EL (cell line): Measurements from ENCODE around the gene EXOC7.
"Not testable (repeated sequence)": the region's sequence is repeated elsewhere in the genome, so short reads cannot be mapped to it uniquely, and the experiment has no call there.

Experiments
- DNase-seq: peaks from one replicate; pipeline ENCODE4 v3.0.0-alpha.2; 2016

The EXOC7 gene

DNA sequence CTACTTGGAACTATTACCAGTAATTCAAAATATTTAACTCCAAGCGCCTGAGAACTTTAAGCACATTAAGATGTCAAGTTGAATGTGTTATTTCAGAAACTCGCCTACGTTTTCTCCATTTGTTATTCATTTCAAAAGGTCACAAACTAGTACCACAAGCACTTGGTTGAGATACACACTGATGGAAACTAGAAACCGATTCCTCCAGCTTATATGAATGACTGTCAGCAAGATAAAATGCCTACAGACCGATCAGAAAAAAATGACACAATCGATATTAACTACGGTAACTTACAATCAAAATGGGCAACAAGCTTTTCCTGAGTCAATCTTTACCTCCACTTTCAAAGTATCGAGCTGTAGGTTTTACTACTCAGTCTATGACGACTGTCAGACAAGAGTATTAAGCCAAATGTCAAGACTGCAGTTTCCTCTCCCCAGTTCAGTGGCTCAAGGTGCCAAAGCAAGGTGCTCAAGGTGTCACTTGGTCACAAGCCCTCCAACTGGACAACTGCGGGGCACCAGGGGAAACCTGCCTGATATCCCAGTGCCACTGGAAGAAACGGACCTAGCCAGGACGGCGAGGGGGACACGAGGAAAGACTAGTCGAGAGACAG lies 31.9 kb downstream of the EXOC7 start:
- no peak for DNase-seq

DNA sequence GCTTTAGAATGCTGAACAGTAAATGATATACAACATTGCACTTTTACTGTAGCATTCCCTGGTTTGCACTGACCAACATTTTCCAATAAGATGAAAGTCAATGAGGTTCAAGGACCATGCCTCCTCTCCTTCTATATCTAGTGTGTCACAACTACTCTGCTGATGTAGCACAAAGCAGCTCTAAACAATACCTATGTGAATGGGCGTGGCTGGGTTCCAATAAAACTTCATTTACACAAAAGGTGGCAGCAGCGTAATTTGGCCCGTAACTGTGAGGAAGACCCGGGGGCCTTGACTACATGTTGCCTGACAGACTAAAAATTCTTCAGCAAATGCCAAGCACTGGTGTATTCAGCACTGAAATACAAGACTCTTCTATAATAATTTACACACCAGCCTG lies 37.8 kb downstream of the EXOC7 start:
- no peak for DNase-seq

DNA sequence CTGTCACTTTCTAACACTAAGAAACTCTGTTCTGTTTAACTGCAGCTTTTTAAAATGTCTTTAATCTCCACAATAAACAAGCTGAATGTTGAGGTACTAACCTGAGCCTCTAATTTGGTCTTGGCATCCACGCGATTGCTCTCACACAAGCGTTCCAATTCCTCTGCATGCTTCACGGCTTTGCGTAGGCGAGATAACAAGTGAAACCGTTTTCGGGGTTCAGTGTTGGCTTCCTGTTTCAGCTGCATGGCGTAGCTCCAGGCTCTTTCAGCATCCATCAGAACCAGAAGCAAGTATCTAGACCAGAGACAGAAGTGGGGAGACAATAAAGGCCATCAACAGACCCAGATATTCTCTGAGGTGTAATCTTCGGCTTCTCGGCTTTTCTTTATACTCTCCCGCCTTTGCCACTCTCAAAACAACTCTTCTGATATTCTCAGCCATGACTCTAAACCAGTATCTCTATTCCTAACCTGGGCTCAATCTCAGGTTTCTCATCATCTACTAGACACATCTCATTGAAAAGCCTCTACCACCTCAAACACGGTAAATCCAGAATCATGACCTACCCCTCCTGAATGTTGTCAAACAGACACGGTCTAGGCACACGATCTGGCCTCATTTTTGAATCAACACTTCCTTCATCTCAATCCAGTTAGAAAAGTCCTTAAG lies 39.6 kb downstream of the EXOC7 start:
- no peak for DNase-seq

DNA sequence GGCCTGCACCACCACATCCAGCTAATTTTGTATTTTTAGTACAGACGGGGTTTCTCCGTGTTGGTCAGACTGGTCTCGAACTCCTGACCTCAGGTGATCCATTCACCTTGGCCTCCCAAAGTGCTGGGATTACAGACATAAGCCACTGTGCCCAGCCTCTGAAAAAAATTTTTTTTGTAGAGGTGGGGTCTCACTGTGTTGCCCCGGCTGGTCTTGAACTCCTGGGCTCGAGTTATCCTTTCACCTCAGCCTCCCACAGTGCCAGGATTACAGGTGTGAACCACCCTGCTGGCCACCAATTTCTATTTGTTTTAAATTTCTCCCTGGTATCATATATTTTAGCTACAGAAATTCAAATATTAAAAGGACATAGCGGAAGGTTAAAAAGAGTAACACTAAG lies 45.3 kb downstream of the EXOC7 start:
- not testable (repeated sequence) for DNase-seq

DNA sequence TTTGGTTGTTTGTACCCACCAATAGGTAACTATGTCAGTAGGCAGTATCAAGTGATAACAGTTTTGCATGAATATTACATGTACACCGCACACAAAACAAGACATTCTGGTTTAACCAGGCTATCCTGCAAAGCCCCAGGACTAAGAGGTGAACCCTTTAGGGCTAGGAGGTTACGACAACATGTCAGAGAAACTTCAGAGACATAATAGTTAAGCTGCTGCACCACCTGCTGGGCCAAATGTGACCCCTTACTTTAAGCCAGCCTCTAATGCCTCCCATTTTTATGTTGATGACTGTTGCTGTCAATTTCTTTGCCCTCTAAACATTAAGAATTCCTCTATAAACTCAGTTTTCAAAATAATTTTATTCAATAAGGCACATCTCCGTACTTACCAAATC lies 46.7 kb downstream of the EXOC7 start:
- no peak for DNase-seq

DNA sequence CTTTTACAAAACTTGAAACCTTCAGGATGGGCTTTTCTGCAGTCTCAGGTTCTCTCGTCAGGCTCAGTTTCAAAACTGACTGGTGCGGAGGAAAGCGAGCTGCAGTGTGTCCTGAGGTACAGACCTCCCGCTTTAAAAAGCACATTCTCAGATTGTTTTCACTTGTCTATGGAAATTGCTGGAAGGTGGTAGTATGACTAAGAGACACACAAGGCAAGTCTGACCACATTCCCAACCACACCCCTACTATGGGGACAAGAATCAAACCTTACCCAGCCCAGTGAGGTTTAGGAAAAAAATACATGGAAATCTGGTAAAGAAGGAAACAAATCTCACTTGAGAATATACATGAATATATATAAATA lies 49.5 kb downstream of the EXOC7 start:
- peak; percentile 41 for DNase-seq

DNA sequence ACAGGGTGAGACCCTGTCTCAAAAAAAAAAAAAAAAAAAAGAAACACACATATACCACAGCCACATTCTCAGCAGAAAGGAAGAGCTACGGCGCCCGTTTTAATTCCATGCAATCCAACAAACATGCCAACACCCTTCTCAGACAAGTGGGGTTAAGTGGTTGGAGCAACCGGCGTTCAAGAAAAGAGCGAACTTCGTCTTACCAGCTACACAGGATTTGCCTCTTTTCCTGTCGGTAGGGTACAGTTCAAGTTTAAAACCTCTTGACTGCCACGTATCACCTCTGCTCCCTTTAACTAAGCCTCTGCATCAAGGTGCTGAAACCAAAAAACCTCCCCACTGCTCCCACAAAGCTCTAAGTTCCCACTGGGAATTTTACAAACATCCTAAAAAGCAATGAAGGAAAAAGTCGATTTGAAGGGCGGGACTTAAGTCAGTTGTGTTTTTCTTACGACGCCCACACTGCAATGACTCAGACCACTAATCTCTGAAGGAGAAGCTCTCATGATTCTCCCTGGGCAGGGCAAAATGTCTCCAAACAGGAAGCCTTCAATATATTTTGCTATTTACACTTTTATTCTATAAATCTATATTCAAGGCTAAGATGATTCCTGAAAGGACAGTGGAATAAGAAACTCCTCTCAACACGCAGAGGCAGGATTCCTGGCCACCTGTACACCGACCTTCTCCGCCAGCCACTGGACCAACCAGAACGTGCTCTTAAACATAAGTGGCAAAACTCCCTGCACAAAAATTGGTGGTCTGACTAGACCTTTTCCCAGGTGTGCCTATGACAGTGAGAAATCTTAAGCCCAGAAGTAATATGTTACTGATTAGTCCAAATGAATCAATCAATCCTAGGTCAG lies 50.1 kb downstream of the EXOC7 start:
- DNase-seq, result peak; percentile 74

DNA sequence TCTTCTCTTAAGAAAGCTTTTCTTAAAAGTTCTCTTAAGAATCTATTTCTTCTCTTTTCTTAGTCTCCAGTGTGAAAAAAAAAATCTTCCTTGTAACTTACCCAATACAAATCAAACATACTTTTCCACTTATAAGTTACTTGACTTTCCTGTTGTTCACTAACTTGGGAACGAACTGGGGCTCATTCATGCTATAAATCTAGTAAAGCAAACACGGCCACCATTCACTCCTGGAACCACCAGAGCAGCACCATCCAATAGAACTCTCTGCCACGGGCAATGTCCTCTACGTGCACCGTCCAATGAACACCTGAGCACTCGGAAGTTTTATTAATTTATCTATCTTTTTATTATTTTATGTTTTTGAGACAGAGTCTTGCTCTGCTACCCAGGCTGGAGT lies 52.0 kb downstream of the EXOC7 start:
- DNase-seq, result no peak

DNA sequence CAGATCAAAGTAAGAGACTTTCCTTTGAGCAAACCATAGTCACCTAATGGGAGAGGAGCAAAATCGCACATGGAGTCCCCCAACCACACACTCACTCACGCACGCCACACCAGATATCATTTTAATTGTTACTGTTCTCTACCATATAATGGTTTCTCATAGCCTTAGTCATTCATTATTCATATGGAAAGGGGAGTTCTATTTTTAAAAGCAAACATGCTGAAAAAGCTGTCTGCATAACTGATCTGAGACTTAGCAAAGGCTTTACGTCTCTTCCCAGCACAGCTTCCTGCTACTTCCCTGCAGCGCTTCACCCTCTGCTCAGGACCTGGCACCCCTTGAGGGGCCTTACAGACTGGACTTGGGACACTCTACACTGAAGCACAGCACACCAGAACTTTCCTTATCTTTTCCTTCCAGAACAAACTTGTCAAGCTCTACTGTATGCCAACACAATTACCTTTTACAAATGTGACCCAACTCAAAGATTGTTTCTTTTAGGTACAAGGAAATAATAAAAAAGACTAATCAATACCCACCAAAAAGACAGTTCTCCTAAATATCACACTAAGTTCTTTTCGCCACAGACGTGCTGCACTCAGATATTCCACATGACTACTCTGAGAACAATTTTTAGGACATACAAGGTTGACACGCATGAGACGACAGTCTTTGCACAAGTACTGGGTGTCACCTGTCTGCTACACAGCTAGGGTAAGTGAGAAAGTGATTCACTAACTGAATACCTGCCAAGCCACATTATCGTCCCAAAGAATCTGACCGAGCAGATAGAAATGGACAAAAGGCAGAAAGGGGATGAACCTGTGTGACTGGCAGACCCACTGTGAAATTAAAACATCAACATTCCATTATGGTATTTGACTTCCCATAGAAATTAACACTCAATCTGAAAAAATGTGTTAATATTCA lies 52.8 kb downstream of the EXOC7 start:
- DNase-seq, result no peak

DNA sequence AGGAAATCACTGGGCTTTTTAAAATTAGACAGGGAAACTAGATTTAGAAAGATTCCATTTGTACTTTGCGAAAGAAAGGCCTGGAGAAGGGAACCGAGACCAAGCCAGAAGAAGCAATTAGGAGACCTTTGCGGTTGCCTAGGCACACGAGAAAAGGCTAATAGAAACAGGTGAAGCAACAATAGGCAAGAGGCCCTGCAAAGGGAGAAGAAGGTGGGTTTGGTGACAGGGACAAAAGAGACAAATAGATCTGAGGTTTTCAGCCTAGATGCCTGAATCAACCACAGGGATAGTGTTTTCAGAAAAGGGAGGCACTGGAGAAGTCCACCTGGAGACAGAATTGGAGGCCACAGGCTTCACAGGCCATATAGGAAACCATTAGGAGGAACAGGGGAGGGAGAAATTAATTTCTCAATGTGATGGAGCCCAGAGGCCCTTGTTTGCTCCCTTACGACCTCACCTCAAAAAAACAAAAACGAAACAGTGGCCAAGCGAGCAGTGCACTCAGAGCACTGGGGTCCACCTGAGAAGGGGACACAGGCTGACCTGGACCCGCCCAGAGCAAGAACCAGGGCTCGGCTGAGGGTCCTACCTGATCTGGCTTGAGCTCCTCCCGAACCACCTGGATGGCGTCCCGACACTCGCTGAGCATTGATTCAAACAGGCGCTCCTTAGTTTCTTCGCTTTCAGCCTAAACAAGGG lies 53.6 kb downstream of the EXOC7 start:
- no peak for DNase-seq

DNA sequence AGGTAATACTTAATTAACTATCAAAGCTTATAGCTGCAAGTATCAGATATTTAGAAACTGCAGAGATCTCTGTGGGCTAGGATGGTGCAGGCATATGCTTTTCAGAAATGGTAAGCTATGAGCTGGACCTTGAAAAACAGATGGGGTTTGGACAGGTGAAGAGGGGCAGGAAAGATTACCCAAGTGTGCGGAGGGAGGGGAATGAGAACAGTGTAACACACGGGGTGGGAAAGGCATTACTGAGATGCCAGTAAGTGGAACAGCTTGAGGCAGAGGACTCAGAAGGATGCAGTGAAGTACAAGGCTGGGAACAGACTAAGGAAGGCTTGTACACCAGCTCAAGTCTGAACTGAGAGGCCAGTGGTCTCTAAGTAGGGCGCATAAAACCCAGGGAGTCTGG lies 54.3 kb downstream of the EXOC7 start:
- no peak for DNase-seq

DNA sequence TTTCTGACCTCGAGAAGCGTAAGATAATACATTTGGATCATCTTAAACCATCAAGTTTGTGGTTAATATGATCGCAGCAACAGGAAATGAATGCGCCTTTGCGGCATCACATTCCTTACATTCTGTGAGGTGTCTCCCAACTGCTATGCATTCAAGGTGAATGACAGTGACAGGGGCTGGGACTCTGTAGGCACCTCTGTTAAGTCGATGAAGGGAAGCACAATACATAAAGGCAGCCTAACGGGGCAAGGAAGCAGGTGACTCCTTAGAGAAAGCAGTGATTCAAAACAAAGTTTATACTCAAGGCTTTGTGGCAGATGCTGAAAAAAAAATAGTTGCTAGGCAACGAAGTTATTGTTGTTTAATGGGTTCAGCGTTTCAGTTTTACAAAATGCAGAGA lies 54.9 kb downstream of the EXOC7 start:
- peak; percentile 83 for DNase-seq

DNA sequence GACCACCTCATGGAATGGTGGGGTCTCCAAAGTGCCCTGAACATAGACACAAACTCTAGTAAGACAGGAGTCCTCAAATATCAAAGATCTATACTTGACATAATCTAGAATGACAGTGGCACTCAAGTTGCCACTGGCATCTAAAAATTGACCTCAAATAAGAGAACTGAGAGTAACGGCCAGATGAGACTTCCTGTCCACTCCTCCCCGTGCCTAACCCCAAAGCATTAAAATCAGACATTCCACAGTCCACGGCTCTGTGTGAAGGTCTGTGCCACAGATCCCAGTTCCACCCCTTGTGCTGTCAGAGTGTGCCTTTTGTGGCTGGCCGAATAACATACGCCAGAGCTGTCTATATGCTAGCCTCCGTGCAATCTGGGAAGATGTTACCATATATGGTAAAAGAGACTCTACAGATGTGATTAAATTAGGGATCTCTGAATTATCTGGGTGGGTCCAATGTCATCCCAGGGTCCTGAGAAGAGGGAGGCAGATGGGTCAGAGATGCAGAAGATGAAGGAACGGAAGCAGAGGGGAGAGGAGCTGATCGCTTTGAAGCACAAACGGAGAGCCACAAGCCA lies 55.5 kb downstream of the EXOC7 start:
- no peak for DNase-seq

DNA sequence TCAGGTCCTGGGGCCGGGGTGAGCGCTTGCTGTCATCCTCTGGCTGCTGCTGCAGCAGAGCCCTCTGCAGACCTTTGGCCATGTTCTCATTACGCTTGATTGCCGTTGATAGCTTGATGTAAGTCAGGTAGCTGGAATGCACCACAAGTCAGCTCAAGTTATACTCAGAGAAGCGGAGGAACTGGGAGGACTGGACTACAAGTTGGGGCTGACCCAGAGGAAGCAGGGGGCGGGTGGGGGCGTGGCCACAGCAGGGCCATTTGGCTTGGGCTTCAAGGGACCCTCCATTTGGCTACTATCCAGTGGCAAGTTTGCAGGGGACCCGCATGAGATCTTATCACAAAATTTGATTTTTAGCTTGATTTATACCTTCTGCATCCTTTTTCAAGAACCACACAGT lies 57.5 kb downstream of the EXOC7 start:
- no peak for DNase-seq

DNA sequence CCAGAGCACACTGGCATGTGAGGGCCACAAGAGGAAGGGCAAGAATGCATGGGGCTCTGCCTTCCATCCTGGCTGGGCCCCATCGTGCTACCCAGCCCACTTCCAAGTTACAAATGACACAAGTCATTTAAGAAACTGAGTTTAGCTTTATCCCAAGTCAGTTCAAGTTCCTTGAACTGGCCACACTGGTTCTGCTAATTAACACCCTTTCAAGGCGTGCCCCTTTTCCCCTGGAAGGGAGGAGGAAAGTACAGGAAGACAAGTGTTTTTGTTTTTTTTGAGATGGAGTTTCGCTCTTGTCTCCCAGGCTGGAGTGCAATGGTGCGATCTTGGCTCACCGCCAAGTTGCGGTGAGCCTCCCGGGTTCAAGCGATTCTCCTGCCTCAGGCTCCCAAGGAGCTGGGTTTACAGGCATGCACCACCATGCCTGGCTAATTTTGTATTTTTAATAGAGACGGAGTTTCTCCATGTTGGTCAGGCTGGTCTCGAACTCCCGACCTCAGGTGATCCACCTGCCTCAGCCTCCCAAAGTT lies 59.0 kb downstream of the EXOC7 start:
- not testable (repeated sequence) for DNase-seq

DNA sequence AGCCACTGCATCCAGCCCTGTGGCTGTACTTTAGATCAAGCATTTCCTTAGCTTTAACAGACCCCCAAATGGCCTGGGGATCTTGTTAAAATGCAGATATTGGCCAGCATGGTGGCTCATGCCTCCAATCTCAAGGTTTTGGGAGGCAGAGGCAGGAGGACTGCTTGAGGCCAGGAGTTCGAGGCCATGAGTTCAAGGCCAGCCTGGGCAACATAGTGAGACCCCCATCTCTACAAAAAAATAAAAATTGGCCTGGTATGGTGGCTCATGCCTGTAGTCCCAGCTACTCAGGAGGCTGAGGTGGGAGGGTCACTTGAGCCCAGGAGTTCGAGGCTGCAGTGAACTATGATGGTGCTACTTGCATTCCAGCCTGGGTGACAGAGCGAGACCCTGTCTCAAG lies 60.7 kb downstream of the EXOC7 start:
- not testable (repeated sequence) for DNase-seq

DNA sequence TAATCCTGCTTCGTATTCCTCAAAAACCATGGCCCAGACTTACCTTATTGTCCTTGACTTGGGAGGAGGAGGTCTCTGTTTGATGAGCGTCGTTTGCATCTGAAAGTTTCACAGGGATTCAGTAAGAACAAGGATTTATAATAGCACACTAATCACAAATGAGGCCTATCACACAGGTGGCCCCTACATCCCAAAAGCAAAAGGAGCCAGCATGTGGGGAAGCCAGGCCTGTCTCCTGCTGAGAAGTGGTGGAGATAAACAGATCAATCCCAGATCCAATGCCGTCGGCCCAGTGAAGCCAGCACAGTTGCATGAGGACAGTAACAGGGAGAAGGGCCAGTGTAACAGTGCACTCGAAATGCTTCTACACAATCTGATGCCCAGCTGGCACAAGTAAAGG lies 63.2 kb downstream of the EXOC7 start:
- DNase-seq, result no peak

DNA sequence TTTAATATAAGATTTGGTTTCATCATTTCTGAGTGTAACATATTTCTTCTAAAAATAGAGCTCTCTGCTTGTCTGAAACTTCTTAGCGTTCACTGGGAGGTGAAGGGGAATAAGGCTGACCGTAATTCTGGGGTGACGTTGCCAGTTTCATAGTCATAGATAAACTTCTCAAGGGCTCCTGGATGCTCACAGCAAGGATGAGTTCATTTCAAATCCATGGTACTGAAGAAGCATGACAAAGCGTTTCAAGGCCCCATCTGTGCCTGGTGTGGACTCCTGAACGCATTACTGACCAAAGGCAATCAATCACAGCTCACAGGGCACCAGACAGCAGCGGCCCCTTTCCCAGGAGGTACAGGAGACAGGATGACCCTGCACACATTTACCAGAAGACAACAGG lies 64.5 kb downstream of the EXOC7 start:
- no peak for DNase-seq

DNA sequence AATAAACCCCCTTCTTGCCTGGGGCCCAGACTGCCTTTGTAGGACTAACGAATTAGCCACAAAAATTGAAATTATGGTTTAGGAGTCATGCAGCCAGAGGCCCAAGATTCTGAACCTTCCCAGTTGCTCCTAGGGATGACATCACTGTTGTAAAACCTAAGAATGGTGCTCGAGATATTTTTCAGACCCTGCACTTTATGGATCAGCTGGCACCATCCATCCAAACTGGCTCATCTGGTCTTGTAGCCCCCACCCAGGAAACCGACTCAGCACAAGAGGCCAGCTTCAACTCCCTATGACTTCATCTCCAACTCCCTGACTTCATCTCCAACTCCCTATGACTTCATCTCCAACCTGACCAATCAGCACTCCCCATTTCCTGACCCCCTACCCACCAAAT lies 65.5 kb downstream of the EXOC7 start:
- DNase-seq, result peak; percentile 32

DNA sequence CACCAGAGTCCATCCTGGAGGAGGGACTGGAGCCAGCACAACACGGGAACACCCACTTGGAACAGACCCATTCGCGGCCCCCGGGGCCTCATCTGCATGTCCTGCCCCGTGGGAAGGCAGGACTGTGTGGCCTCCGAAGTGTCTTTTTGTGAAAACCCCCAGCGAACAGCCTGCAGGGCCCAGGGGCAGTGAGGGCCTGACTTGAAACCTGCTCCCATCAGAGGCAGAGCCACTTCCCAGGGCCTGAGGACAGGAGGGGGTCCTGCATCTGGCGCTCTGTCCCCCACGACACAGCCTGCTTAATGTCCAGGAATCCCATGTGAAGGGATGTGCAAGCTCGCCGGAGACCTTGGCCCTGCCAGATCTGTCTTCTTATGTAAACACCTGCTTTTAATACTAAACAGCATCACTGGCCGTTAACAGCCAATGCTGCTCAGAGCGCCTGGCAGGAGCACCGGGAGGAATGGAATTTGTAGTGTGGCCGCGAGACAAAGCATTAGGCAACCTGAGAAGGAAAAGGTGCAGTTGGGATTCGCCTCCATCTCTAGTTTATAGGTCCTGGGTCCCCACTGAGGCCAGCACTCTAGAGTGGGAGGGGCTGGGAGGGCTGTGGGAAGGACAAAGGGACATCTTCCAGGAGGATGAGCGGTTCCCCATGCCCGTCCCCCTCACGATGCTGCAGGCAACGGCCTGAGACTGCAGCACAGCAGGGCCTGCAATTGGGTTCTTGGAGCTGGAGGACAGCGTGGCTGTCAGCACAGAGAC lies 66.9 kb downstream of the EXOC7 start:
- DNase-seq, result no peak
